COLO668 (cell line): Measurements from ENCODE around the gene EFCAB13.
"Not testable (repeated sequence)": the region's sequence is repeated elsewhere in the genome, so short reads cannot be mapped to it uniquely, and the experiment has no call there.

Experiments used
- DNase-seq: peaks from one replicate; lab custom pipeline; 2025; ENCODE audit not compliant: unreplicated experiment; lab: John Stamatoyannopoulos, UW

EFCAB13 gene

DNA sequence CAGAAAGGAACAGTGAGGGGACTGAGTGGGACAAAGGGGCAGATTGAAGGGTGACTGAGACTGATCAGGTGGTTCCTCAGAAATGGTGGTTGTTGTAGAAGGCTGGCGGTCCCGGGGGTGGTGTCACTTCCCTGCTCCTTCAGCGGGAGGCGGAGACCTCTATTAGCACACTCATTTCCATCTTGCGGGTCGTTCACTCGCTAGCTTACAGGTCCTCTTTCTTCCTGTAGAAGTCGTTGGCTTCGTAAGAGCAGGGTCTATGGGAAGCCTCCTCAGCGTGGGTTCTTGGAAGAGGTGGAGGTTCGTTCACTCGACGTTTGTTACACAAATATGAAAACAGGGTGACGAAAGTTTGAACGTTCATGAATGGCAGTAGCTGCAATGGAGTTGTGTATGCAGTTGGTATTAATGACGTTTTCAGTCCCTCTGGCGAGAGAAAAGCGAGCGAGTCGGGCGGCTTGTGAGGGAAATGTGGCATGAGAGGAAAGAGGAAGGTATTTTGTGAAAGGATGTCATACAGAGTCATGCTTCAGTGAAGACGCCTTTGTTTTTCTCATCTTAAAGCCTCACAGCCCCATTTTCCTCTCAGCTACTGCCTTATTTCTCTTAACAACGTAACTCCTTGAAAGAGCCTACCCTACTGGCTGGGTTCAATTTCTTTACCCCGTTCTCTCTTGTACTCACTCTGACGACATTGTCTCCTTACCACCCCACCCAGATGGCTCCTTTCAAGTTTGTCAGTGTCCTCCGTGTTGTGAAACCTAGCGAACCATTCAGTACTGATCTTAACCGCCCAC, 667 bp downstream of the EFCAB13 start:
- peak; percentile 24 for DNase-seq

DNA sequence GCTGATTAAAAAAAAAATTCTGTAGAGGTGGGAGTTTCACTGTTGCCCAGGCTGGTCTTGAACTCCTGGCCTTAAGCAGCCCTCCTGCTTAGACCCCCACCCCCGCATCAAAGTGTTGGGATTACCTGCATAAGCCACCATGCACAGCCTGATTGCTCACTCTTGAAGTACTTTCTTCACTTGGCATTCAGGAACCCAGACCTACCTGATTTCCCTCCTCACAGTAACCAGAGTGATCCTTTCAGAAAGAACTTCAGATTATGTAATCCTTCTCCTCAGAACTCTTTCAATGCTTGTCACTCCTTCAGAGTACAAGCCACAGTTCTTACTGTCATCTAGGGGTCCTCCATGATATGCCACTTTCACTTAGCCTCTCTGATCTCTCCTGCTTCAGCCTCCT, 1.4 kb downstream of the EFCAB13 start:
- DNase-seq = no peak

DNA sequence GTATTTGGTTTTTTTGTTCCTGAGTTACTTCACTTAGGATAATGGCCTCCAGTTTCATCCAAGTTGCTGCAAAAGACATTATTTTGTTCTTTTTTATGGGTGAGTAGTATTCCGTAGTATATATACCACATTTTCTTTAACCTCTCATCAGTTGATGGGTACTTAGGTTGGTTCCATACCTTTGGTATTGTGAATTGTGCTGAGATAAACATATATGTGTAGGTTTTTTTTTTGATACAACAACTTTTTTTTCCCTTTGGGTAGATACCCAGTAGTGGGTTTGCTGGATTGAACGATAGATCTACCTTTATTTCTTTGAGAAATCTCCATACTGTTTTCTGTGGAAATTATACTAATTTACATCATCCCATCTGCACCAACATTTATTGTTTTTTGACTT, 6.8 kb downstream of the EFCAB13 start:
- no peak for DNase-seq

DNA sequence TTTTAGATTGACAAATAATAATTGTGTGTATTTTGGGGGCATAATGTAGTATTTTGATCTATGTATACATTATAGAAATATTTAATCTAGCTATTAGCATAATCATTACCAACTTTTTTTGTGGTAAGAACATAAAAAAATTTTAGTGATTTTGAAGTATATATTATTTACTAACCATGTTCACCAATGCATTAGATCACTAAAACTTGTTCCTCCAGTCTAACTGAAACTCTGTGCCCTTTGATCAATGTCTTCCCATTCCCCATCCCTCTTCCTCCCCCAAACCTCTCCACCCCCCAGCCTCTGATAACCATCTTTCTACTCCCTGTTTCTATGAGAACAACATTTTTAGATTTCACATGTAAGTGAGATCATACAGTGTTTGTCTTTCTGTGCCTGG, 8.5 kb downstream of the EFCAB13 start:
- no peak for DNase-seq

DNA sequence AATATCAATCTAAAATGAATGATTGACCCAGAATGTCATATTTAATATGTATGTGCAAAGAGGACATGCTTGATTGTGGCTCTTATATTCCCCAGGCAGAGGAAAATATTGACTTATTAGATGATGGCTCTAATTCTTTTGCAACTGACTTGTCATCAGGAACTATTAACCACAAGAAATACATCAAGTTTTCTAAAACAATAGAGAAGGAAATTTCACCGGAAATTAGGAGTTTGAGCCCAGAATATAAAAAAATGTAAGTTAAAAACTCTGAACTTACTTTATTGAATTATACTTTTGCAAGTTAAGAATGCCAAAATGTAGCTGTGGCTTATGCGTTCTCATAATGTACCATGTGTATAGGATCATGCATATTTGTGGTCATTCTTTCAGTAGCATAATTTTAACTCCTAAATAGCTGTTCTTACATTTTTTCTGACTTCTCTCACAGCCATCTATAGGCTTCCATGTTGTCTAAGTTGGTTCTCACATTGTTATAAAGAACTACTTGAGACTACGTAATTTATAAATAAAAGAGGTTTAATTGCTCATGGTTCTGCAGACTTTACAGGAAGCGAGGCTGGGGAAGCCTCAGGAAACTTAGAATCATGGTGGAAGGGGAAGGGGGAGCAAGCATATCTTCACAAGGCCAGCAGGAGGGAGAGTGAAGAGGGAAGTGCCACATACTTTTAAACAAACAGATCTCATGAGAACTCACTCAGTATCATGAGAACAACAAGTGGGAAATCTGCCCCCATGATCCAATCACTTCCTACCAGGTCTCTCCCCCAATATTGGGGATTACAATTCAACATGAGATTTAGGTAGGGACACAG, 11.6 kb downstream of the EFCAB13 start:
- DNase-seq = no peak

DNA sequence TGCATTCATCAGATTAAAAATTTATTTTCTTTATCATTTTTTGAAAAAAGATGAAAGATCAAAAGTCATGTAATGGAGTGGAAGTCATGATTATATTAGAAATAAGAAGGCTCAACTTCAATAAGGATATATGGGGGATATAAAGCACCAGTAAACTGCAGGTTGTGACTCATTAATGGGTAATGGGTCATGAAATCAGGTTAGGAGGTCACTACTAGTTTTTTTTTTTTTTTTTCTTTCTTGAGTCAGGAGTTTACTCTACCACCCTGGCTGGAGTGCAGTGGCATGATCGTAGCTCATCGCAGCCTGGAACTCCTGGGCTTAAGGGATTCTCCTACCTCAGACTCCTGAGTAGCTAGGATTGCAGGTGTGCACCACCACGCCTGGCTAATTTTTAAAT, 14.3 kb downstream of the EFCAB13 start:
- DNase-seq = no peak

DNA sequence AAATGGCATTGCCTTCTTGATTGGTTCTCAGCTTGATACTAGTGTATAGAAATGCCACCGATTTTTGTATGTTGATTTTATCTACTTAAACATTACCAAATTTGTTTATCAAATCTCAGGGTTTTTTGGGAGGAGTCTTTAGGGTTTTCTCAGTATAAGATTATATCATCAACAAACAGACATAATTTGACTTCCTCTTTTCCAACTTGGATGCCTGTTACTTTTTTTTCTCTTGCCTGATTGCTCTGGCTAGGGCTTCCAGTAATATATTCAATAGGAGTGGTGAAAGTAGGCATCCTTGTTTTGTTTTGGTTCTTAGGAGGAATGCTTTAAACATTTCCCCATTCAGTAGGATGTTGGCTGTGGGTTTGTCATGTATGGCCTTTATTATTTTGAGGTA, 29.1 kb downstream of the EFCAB13 start:
- DNase-seq = no peak

DNA sequence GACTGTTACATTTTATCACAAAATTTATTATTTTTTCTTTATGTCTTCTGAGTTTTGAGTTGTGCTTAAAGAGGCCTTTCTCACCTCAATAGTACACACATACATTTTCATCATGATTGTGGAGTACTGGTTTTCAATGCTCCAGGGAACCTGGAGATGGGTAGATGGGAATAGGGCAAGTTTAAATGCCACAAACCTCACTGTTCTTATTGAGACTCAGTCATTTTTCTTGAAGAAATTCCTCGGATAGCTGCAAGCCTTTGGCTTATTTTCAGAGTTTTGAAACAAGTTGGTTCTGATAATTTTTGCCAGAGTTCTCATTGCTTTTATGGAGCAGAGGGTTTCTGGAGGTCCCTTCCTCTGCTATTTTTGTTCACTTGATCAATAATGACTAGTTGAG, 34.9 kb downstream of the EFCAB13 start:
- DNase-seq = no peak

DNA sequence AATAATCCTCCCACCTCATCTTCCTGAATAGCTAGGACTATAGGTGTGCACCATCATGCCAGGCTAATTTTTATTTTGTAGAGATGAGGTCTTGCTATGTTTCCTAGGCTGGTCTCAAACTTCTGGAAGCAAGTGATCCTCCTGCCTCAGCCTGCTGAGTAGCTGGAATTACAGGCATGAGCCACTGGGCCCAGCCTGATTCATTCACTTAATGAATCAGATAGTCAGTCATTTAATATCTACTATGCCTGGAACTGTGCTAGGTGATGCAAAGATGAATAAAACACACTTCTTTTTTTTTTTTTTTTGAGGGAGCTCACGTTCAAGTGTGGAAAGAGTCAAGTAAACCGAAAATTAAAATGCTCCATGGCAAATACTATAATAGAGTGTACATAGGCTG, 39.4 kb downstream of the EFCAB13 start:
- DNase-seq = no peak

DNA sequence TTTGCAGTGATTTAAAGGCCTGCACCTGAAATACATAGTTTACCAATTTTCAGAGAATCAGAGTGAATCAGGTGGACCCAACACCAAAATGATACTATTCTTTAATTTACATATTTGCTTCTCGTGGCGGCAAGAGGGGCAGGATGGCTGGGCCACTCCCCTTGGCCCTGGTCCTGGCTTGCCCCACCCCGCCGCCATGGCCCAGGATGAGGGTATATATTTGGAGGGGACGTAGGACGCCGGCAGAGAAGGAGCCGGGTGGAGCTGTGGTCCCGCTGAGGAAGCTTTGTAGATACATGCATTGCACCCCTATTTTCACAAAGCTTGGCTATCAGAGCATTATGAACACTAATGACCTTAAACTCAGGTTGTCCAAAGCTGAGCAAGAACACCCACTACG, 43.5 kb downstream of the EFCAB13 start:
- no peak for DNase-seq

DNA sequence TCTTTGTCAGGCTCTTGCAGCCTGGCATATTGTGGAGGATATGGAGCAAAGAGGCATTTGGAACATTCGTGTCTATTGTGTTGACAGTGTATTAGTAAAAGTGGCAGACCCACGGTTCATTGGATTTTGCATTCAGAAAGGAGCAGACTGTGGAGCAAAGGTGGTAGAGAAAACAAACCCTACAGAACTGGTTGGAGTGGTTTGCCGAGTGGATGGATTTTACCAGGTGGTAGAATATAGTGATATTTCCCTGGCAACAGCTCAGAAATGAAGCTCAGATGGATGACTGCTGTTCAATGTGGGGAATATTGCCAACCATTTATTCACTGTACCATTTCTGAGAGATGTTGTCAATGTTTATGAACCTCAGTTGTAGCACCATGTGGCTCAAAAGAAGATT, 44.5 kb downstream of the EFCAB13 start:
- peak; percentile 0 for DNase-seq

DNA sequence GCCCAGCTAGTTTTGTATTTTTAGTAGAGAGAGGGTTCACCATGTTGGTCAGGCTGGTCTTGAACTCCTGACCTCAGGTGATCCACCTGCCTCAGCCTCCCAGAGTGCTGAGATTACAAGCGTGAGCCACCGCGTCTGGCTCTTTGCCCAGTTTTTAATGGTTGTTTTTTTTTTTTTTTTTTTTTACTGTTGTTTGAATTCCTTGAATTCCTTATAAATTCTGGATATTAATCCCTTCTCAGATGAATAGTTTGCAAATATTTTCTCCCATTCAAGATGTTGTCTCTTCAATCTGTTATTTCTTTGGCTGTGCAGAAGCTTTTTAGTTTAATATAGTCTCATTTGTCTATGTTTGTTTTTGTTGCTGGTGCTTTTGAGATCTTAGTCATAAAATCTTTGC, 47.1 kb downstream of the EFCAB13 start:
- DNase-seq = not testable (repeated sequence)

DNA sequence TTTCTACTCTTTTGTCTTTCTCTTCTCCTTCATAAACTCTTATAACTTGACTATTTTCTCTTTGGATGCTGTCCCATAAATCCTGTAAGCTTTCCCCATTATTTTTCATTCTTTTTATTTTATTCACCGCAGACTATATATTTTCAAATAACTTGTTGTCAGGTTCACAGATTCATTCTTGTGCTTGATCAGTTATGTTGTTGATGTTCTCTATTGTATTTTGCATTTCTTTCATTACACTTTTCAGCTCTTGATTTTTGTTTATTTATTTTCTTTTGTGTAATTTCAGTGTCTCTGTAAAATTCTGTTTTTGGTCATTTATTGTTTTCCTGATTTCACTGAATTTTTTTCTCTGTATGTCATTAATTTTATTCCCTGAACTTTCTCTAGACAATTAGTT, 49.2 kb downstream of the EFCAB13 start:
- DNase-seq = no peak

DNA sequence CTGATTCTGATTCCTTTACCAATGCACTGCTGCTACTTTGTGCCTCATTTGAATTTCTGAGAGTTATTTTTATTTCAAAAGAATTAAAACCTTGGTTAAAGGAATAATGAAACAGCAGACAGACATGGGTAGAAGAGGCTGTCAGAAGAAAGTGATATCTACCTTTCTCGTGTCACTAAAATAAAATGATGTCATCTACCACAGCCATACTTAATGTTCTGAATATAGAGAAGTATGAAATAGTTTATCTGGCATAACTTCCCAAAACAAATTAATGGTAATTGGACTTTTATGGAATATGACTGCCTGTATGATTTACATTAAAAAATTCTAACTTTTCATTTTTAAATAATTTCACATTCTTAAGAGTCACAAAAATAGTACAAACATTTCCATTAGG, 52.5 kb downstream of the EFCAB13 start:
- DNase-seq = no peak

DNA sequence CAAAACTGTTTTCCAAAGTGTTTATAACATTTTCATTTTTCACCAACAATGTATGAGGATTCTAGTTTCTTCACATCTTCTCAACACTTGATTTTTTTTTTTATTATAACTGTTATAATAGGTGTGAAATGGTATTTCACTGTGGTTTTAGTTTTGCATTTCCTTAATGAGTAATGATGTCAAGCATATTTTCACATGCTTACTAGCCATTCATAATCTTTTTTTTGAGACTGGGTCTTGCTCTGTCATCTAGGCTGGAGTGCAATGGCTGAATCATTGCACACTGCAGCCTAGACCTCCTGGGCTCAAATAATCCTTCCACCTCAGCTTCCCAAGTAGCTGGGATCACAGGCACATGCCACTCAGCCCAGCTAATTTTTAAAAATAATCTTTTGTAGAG, 65.1 kb downstream of the EFCAB13 start:
- no peak for DNase-seq

DNA sequence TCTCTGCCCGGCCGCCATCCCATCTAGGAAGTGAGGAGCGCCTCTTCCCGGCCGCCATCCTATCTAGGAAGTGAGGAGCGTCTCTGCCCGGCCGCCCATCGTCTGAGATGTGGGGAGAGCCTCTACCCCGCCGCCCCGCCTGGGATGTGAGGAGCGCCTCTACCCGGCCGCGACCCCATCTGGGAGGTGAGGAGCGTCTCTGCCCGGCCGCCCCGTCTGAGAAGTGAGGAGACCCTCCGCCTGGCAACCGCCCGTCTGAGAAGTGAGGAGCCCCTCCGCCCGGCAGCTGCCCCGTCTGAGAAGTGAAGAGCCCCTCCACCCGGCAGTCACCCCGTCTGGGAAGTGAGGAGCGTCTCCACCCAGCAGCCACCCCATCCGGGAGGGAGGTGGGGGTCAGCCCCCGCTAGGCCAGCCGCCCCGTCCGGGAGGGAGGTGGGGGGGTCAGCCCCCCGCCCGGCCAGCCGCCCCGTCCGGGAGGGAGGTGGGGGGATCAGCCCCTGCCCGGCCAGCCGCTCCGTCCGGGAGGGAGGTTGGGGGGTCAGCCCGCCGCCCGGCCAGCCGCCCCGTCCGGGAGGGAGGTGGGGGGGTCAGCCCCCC, 73.9 kb downstream of the EFCAB13 start:
- DNase-seq = not testable (repeated sequence)

DNA sequence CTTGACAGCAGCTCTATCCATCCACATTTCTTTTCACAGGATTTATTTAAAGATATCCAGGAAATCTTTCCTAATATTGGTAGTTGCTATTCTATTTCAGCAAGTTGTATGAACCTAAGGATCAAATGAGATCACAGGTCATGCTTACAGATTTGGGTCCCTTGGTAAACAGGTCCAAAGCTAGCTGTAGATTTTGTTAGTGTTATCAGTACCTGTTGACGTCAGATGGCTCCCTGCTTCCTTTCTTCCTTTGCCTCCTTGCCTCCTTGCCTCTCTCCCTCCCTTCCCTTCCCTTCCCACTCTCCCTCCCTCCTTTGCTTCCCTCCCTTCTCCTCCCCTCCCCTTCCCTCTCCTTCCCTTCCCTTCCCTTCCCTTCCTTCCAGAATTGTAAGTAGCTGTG, 76.6 kb downstream of the EFCAB13 start:
- no peak for DNase-seq

DNA sequence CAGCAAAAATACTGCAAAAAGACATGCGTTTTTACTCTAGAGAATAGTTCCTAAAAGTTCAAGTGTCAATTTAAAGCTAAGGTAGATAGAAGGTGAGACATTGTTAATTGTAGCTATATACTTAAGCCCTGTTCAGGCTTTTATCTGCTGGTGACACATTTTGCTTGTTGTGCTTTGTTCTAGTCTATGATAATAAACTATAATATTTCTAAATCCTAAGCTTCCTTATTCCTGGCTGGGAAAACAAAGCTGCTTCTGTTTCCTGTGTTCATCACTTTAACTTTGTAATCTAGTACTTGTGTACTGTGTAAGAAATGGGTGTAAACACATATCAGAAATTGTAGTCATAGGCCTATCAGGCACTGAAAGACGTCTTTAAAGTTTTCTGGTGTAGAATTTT, 77.3 kb downstream of the EFCAB13 start:
- no peak for DNase-seq

DNA sequence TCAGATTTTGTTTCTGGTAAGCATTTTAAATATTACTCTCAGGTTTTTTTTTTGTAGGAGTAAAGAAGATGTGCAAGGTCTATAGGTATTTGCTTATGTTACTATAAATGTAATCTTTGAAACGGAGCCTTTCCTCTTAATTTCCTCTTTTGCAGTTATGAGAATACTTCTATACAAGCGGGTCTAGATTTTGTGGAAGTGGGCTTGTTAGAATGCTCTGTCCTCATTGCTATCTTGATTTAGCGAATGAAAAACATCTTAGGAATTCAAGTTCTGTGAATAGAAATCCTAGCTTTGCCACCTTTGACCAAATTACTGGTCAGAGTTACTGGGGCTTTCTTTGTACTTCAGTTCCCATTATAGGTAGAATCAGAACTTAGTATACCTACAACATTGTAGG, 80.3 kb downstream of the EFCAB13 start:
- DNase-seq = no peak

DNA sequence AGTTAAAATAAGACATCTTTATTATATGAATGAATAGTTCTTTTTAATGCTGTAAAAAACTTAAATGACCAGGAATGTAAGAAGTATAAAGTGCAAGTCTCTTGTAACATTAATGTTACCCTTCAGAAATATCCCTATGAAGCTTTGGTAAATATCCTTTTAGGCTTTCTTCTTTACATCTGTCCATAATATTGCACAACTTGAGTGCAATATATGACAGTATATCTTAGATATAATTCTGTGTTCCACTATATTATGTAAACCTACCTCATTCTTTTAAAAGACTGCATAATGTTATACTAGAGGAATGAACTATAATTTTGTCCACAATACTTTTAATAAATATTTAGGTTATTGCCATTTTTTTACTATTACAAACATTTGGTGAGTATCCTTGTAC, 81.1 kb downstream of the EFCAB13 start:
- no peak for DNase-seq

DNA sequence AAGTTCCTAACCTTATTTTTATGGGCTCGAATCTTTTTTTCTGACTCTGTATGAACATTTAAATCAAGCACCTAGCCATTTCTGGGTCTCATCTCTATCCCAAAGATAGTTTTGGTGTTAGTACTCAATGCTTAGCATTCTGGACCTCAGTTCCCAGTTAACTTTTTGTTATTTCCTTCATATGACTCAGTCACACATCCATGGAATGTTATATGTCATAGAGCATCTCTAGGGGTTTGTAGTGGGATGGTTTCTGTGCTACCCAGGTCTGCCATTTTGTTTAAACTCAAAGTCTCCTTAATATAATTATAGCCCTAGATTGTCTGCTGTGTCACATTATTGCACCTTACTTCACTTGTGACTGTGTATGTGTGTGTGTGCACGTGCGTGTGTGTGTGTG, 90.1 kb downstream of the EFCAB13 start:
- DNase-seq = no peak

DNA sequence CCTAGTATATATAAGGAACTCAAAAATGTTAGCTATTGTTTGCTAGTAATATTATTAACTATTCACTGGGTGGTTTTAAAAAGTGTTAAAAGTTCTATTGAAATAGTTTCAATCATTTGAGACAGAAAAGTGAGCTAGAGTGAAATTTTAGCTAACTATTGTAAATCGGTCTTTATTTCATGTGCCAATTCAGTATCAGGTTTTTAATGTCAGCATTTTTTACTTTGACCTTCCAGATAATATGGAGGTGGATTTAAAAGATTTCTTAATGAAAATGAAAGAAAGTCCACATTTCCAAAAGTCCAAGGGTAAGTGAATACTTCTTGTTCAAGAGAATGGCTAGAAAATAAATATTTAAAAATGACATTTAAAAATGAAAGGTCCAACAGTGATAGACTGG, 90.9 kb downstream of the EFCAB13 start:
- no peak for DNase-seq
